NCI-H1092 (cell line): ENCODE data around the gene GIPC2.
"Not testable (repeated sequence)": the region's sequence is repeated elsewhere in the genome, so short reads cannot be mapped to it uniquely, and the experiment has no call there.

Experiments
- DNase-seq: peaks from one replicate; lab custom pipeline; 2025; lab: John Stamatoyannopoulos, UW

The GIPC2 gene

GRCh38 chr1:78038071-78038470 lies 7.7 kb upstream of the GIPC2 start:
- no peak for DNase-seq

- peak; percentile 15 for DNase-seq
Measured at GRCh38 chr1:78038491-78038939, 7.3 kb upstream of the GIPC2 start.

GRCh38 chr1:78040484-78041089 lies 5.2 kb upstream of the GIPC2 start:
- no peak for DNase-seq

- no peak for DNase-seq
Measured at GRCh38 chr1:78043436-78043835, 2.3 kb upstream of the GIPC2 start.

- DNase-seq: no peak
Measured at GRCh38 chr1:78044796-78045562, 787 bp upstream of the GIPC2 start.

- DNase-seq: no peak
Measured at GRCh38 chr1:78045563-78045925, 222 bp upstream of the GIPC2 start.

GRCh38 chr1:78047106-78047505 lies 1.3 kb downstream of the GIPC2 start:
- no peak for DNase-seq

GRCh38 chr1:78047631-78048030 lies 1.9 kb downstream of the GIPC2 start:
- no peak for DNase-seq

- no peak for DNase-seq
Measured at GRCh38 chr1:78048446-78048845, 2.7 kb downstream of the GIPC2 start.

- no peak for DNase-seq
Measured at GRCh38 chr1:78049396-78049795, 3.6 kb downstream of the GIPC2 start.

- no peak for DNase-seq
Measured at GRCh38 chr1:78051005-78051404, 5.2 kb downstream of the GIPC2 start.

- DNase-seq: no peak
Measured at GRCh38 chr1:78052685-78053405, 7.1 kb downstream of the GIPC2 start.

- DNase-seq: no peak
Measured at GRCh38 chr1:78053498-78053897, 7.7 kb downstream of the GIPC2 start.

- DNase-seq: no peak
Measured at GRCh38 chr1:78054559-78054958, 8.8 kb downstream of the GIPC2 start.

GRCh38 chr1:78054972-78055371 lies 9.2 kb downstream of the GIPC2 start:
- no peak for DNase-seq

GRCh38 chr1:78055565-78056132 lies 9.9 kb downstream of the GIPC2 start:
- DNase-seq: no peak

GRCh38 chr1:78058670-78059069 lies 12.9 kb downstream of the GIPC2 start:
- no peak for DNase-seq

- DNase-seq: no peak
Measured at GRCh38 chr1:78060857-78061563, 15.2 kb downstream of the GIPC2 start.

GRCh38 chr1:78061825-78062523 lies 16.2 kb downstream of the GIPC2 start:
- no peak for DNase-seq

GRCh38 chr1:78064886-78065285 lies 19.1 kb downstream of the GIPC2 start:
- not testable (repeated sequence) for DNase-seq

GRCh38 chr1:78068681-78069283 lies 23.0 kb downstream of the GIPC2 start:
- DNase-seq: no peak
